22Rv1 (cell line): ENCODE measurements around the gene DNAJC5.

ENCODE experiments used
- CTCF ChIP-seq: fragments of 450-650 bp; IDR thresholded peaks from 2 replicates; pipeline ENCODE4 v1.5.1; 2017; ENCODE audit warnings: mild to moderate bottlenecking
- ZFX ChIP-seq: fragments of 450-650 bp; IDR thresholded peaks from 2 replicates; pipeline ENCODE4 v1.6.1; 2017; ENCODE audit warnings: antibody characterized with exemption, borderline replicate concordance

GRCh38 chr20:63846888-63847236 lies 48.1 kb upstream of the DNAJC5 start:
- no peak for TF ChIP-seq CTCF
- no peak for TF ChIP-seq ZFX
